ENCODE results near the gene CCDC181. TPM values are rescaled to one million over a fixed set of nuclear protein-coding genes. Genes with fewer than 3 reads are reported as not detected.
A peak's percentile ranks its signal among the peaks of the same experiment; 100 is the strongest.

CCDC181 gene
- total RNA-seq, 1 experiment from 2014 or later = 2.9 TPM

DNA sequence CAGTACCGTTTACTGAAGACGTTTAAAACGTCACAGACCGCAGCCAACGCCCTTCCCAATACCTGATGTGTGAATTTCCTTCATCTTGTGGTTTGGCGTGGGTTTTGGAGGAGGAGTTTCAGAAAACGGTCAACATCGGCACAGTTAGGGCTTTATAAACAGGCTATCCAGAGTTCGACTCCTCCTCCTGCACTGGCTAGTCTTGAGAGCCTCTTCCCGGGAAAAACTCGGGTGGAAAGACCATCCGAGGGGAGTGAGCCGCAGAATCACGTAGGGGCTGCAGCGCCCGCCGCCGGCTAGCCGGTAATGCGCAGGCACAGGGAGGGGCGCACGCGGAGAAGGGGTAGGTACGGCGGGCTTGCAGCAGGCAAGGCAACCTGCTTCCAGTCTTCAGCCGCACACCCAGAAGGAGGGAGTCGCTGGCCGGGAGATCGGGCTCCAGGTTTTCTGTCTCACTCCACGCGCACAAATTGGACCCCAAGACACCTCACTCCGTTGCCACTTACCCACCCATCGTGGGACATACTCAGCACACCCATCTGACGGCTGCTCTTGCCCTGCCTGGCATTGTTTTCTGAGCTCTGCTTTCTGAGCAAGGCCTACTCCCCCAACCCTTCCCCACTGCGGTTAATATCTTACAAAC lies 33.0 kb upstream of the CCDC181 start:
- Histone ChIP-seq H3K23me2 (ENCODE audit: insufficient read length, low read depth, low read length, poor library complexity, severe bottlenecking) (peaks cover 6% of the 10 kb centered on the region), H2AFZ (ENCODE audit: low read length) (peak overlapping the region; percentile 15), H3K4ac (ENCODE audit: low read depth, low read length) (no peak overlapping the region), H3K4me1 (ENCODE audit: insufficient read depth, low read length) (no peaks in the 10 kb centered on the region), H2BK12ac (ENCODE audit: insufficient read length, low read depth, low read length) (no peak overlapping the region), H2AK5ac (ENCODE audit: insufficient read length, low read length) (no peak overlapping the region), H3K27me3 (ENCODE audit: insufficient read depth, low read length) (no peaks in the 10 kb centered on the region), H3K23ac (ENCODE audit: insufficient read length, low read depth, low read length) (no peak overlapping the region), H3K9me3 (ENCODE audit: control insufficient read depth, low read depth, low read length) (no peaks in the 10 kb centered on the region), H3K79me2 (ENCODE audit: insufficient read depth, low read length) (no peaks in the 10 kb centered on the region), H3K27ac (ENCODE audit: insufficient read length, low read depth, low read length) (no peak overlapping the region), H4K91ac (ENCODE audit: insufficient read length, low read depth, low read length) (no peak overlapping the region), H3T11ph (ENCODE audit: low read length) (no peak overlapping the region), H2BK15ac (ENCODE audit: low read depth, low read length) (no peak overlapping the region), H2BK20ac (ENCODE audit: low read depth, low read length, poor library complexity, severe bottlenecking) (no peak overlapping the region), H4K8ac (replicated peaks; ENCODE audit: insufficient read length, low read depth, low read length) (no peak overlapping the region), H4K20me1 (ENCODE audit: control insufficient read depth, insufficient read depth, insufficient read length) (no peaks in the 10 kb centered on the region), H3K14ac (ENCODE audit: insufficient read depth, low read length) (no peak overlapping the region), H4K5ac (ENCODE audit: insufficient read length, low read depth, low read length) (no peak overlapping the region), H3K4me2 (ENCODE audit: insufficient read depth, insufficient read length, low read length) (peak overlapping the region; percentile 7), H3K9ac (ENCODE audit: extremely low read depth, insufficient read length, low read length) (no peak overlapping the region), H3K18ac (ENCODE audit: insufficient read length, low read depth, low read length) (no peak overlapping the region), H3K56ac (ENCODE audit: insufficient read length, low read depth, low read length) (no peak overlapping the region), H2BK5ac (ENCODE audit: insufficient read length, low read length) (no peak overlapping the region), H3K79me1 (ENCODE audit: insufficient read depth, low read depth, low read length, poor library complexity, severe bottlenecking) (no peaks in the 10 kb centered on the region), H2BK120ac (ENCODE audit: low read depth, low read length, poor library complexity, severe bottlenecking) (no peak overlapping the region)
- Mint-ChIP-seq H3K36me3 (ENCODE audit: insufficient read depth in 1 of 3, low read depth in 3 of 3) (peaks cover 5 to 10% (median 6%) of the 10 kb centered on the region in 3 experiments; a peak in 5 of 7 replicates), H3K27ac (no peak overlapping the region), H3K4me3 (no peak overlapping the region), H3K4me1 (peaks cover 0 to 3% of the 10 kb centered on the region in 2 experiments; a peak in 1 of 4 replicates), H3K27me3 (ENCODE audit: low read depth) (no peaks in the 10 kb centered on the region), H3K9me3 (peaks cover 10 to 12% of the 10 kb centered on the region in 2 experiments)
- WGBS (ENCODE audit: extremely low coverage, insufficient read length, low lambda C conversion rate) = no CpG with 5 or more reads among the region's 35 CpGs
- peak; percentile 66 for DNase-seq
- TF ChIP-seq, protein P1, sequence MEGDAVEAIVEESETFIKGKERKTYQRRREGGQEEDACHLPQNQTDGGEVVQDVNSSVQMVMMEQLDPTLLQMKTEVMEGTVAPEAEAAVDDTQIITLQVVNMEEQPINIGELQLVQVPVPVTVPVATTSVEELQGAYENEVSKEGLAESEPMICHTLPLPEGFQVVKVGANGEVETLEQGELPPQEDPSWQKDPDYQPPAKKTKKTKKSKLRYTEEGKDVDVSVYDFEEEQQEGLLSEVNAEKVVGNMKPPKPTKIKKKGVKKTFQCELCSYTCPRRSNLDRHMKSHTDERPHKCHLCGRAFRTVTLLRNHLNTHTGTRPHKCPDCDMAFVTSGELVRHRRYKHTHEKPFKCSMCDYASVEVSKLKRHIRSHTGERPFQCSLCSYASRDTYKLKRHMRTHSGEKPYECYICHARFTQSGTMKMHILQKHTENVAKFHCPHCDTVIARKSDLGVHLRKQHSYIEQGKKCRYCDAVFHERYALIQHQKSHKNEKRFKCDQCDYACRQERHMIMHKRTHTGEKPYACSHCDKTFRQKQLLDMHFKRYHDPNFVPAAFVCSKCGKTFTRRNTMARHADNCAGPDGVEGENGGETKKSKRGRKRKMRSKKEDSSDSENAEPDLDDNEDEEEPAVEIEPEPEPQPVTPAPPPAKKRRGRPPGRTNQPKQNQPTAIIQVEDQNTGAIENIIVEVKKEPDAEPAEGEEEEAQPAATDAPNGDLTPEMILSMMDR (conservative IDR thresholded peaks at IDR 0.05) = no peak

All from H9 (cell line).